Measurements from ENCODE around the gene STK24.
A peak's percentile ranks its signal among the peaks of the same experiment; 100 is the strongest.

STK24 gene

GRCh38 chr13:98582947-98583346 is 6.0 kb upstream of the STK24 start:
- H3K9me3 ChIP-seq (ENCODE audit: insufficient read depth, low read depth, low read length), result no peaks in the 10 kb centered on the region
- WGBS (ENCODE audit: extremely low coverage, insufficient coverage, insufficient read length), result no CpG with 5 or more reads among the region's 6 CpGs
- H2BK12ac ChIP-seq (ENCODE audit: low read length), result peak overlapping the region; percentile 61
- H3K79me1 ChIP-seq (ENCODE audit: low read length), result peaks cover 4% of the 10 kb centered on the region
- peaks cover 2% of the 10 kb centered on the region for H3K79me2 ChIP-seq (ENCODE audit: control insufficient read depth, insufficient read depth, low read length, poor library complexity)
- H3K36me3 ChIP-seq (ENCODE audit: control insufficient read depth in 1 of 2, insufficient read depth in 2 of 2, low read length in 2 of 2), result no peaks in the 10 kb centered on the region
- H4K12ac ChIP-seq (ENCODE audit: low read depth, low read length), result no peak overlapping the region
- H2BK120ac ChIP-seq (ENCODE audit: insufficient read depth, low read length, poor library complexity), result peak overlapping the region; percentile 40
- no peak overlapping the region for H3K4ac ChIP-seq (ENCODE audit: low read depth, low read length)
- no peak overlapping the region for H3K4me3 ChIP-seq (ENCODE audit: low read depth, low read length)
- H2AK5ac ChIP-seq (ENCODE audit: low read length), result no peak overlapping the region
- H2AFZ ChIP-seq (ENCODE audit: insufficient read depth, low read length, poor library complexity), result no peak overlapping the region
- H2BK5ac ChIP-seq (ENCODE audit: low read depth, low read length, poor library complexity), result peak overlapping the region; percentile 62
- H3K18ac ChIP-seq (ENCODE audit: low read length), result no peak overlapping the region
- H3K14ac ChIP-seq (ENCODE audit: low read length), result no peak overlapping the region
- no peaks in the 10 kb centered on the region for H3K27me3 ChIP-seq (ENCODE audit: insufficient read depth, low read length)
- H3K9ac ChIP-seq (ENCODE audit: low read length), result no peak overlapping the region
- no peak overlapping the region for H4K91ac ChIP-seq (ENCODE audit: low read depth, low read length)
- no peak overlapping the region for H4K8ac ChIP-seq (ENCODE audit: low read depth, low read length)
- H3K27ac ChIP-seq (ENCODE audit: low read depth, low read length), result peak overlapping the region; percentile 69
- peaks cover 14 to 16% of the 10 kb centered on the region in 2 experiments for H3K4me1 ChIP-seq (ENCODE audit: control insufficient read depth in 1 of 2, insufficient read depth in 2 of 2, low read length in 2 of 2)
- peak overlapping the region; percentile 11 for H3K4me2 ChIP-seq (ENCODE audit: low read length)
- peak; percentile 96 to 97 for DNase-seq
- H3K23ac ChIP-seq (ENCODE audit: low read length), result no peak overlapping the region

DNA sequence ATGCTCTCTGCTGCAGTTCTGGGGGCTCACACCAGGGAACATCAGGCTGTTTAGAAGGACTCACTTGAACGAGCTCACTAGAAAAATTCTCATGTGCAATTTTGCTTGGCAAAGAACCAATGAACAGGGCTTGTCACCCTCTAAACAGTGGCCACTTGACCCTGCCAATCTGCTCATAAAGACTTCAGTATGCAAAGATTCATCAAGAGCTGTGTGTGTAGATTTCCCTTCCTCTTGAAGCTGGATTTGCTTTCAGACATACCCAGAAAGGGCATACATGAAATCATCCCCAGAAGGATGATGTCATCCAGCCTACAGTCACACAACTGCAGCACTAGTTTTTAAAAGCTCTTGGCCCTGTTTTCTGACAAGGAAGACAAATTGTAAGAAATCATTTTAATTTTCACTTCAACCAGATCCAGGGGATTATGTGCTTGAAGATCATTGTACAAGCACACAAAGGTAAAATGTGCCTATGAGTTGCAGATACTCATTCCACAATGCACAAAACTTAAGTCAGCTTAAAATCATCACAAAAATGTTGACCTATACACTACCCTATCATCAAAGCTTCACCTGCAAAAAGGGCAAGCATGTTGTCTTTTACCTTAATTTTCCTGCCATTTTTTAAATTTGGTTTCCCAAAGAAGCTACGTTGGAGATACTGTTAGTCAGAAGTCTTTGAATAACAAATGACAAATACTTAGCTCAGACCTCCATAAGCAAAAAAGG is 5.2 kb upstream of the STK24 start:
- H3K9me3 ChIP-seq (ENCODE audit: insufficient read depth, low read depth, low read length), result no peaks in the 10 kb centered on the region
- no peak overlapping the region for H3K4ac ChIP-seq (ENCODE audit: low read depth, low read length)
- H2AFZ ChIP-seq (ENCODE audit: insufficient read depth, low read length, poor library complexity), result no peak overlapping the region
- H3K9ac ChIP-seq (ENCODE audit: low read length), result no peak overlapping the region
- H3K23ac ChIP-seq (ENCODE audit: low read length), result no peak overlapping the region
- peaks cover 6% of the 10 kb centered on the region for H3K79me2 ChIP-seq (ENCODE audit: control insufficient read depth, insufficient read depth, low read length, poor library complexity)
- H3K4me3 ChIP-seq (ENCODE audit: low read depth, low read length), result no peak overlapping the region
- no peak overlapping the region for H3K18ac ChIP-seq (ENCODE audit: low read length)
- H4K12ac ChIP-seq (ENCODE audit: low read depth, low read length), result no peak overlapping the region
- no CpG with 5 or more reads among the region's 2 CpGs for WGBS (ENCODE audit: extremely low coverage, insufficient coverage, insufficient read length)
- peak overlapping the region; percentile 9 for H3K4me2 ChIP-seq (ENCODE audit: low read length)
- H2BK5ac ChIP-seq (ENCODE audit: low read depth, low read length, poor library complexity), result peak overlapping the region; percentile 47
- peaks cover 20 to 21% of the 10 kb centered on the region in 2 experiments for H3K4me1 ChIP-seq (ENCODE audit: control insufficient read depth in 1 of 2, insufficient read depth in 2 of 2, low read length in 2 of 2)
- DNase-seq, result peak in 1 of 2 donors; percentile 69
- H2AK5ac ChIP-seq (ENCODE audit: low read length), result no peak overlapping the region
- no peaks in the 10 kb centered on the region for H3K27me3 ChIP-seq (ENCODE audit: insufficient read depth, low read length)
- no peak overlapping the region for H4K8ac ChIP-seq (ENCODE audit: low read depth, low read length)
- H3K14ac ChIP-seq (ENCODE audit: low read length), result no peak overlapping the region
- H2BK120ac ChIP-seq (ENCODE audit: insufficient read depth, low read length, poor library complexity), result no peak overlapping the region
- peak overlapping the region; percentile 66 for H3K27ac ChIP-seq (ENCODE audit: low read depth, low read length)
- peaks cover 11% of the 10 kb centered on the region for H3K79me1 ChIP-seq (ENCODE audit: low read length)
- H3K36me3 ChIP-seq (ENCODE audit: control insufficient read depth in 1 of 2, insufficient read depth in 2 of 2, low read length in 2 of 2), result no peaks in the 10 kb centered on the region
- peak overlapping the region; percentile 70 for H4K91ac ChIP-seq (ENCODE audit: low read depth, low read length)
- no peak overlapping the region for H2BK12ac ChIP-seq (ENCODE audit: low read length)

DNA sequence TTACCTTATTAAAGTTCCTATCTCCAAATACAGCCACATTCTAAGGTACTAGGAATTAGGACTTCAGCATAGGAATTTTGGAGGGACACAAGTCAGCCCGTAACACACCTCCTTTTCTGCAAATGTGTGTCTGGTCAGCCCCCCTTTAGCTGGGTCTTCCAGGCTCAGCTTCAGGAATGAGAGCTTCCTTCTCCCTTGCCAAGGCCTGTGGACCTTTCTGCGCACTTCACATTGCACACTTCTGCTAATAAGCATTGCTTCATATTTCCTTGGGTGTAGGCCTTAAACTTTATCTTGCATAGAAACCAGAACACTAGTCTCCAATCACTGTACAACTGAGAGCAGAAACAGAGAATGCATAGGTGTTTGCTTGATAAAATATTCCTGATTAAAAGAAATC is 4.5 kb upstream of the STK24 start:
- H3K23ac ChIP-seq (ENCODE audit: low read length), result no peak overlapping the region
- no peak overlapping the region for H3K27ac ChIP-seq (ENCODE audit: low read depth, low read length)
- H2BK12ac ChIP-seq (ENCODE audit: low read length), result peak overlapping the region; percentile 37
- H3K9ac ChIP-seq (ENCODE audit: low read length), result no peak overlapping the region
- H2BK5ac ChIP-seq (ENCODE audit: low read depth, low read length, poor library complexity), result no peak overlapping the region
- H2AFZ ChIP-seq (ENCODE audit: insufficient read depth, low read length, poor library complexity), result no peak overlapping the region
- no peak overlapping the region for H2AK5ac ChIP-seq (ENCODE audit: low read length)
- H3K4me3 ChIP-seq (ENCODE audit: low read depth, low read length), result no peak overlapping the region
- no peaks in the 10 kb centered on the region for H3K9me3 ChIP-seq (ENCODE audit: insufficient read depth, low read depth, low read length)
- H3K4ac ChIP-seq (ENCODE audit: low read depth, low read length), result no peak overlapping the region
- H4K8ac ChIP-seq (ENCODE audit: low read depth, low read length), result no peak overlapping the region
- H3K79me1 ChIP-seq (ENCODE audit: low read length), result peaks cover 13% of the 10 kb centered on the region
- H3K36me3 ChIP-seq (ENCODE audit: control insufficient read depth in 1 of 2, insufficient read depth in 2 of 2, low read length in 2 of 2), result no peaks in the 10 kb centered on the region
- peaks cover 9% of the 10 kb centered on the region for H3K79me2 ChIP-seq (ENCODE audit: control insufficient read depth, insufficient read depth, low read length, poor library complexity)
- no peak overlapping the region for H4K12ac ChIP-seq (ENCODE audit: low read depth, low read length)
- H3K14ac ChIP-seq (ENCODE audit: low read length), result no peak overlapping the region
- no peak overlapping the region for H4K91ac ChIP-seq (ENCODE audit: low read depth, low read length)
- H3K4me1 ChIP-seq (ENCODE audit: control insufficient read depth in 1 of 2, insufficient read depth in 2 of 2, low read length in 2 of 2), result peaks cover 20 to 21% of the 10 kb centered on the region in 2 experiments
- no peak overlapping the region for H2BK120ac ChIP-seq (ENCODE audit: insufficient read depth, low read length, poor library complexity)
- H3K18ac ChIP-seq (ENCODE audit: low read length), result no peak overlapping the region
- no peak overlapping the region for H3K4me2 ChIP-seq (ENCODE audit: low read length)
- no CpG with 5 or more reads among the region's 2 CpGs for WGBS (ENCODE audit: extremely low coverage, insufficient coverage, insufficient read length)
- H3K27me3 ChIP-seq (ENCODE audit: insufficient read depth, low read length), result no peaks in the 10 kb centered on the region
- DNase-seq, result no peak

- Histone ChIP-seq H3K9ac (ENCODE audit: low read length) (no peak overlapping the region), H3K36me3 (ENCODE audit: control insufficient read depth in 1 of 2, insufficient read depth in 2 of 2, low read length in 2 of 2) (no peaks in the 10 kb centered on the region), H3K27ac (ENCODE audit: low read depth, low read length) (no peak overlapping the region), H4K8ac (ENCODE audit: low read depth, low read length) (no peak overlapping the region), H3K4me1 (ENCODE audit: control insufficient read depth in 1 of 2, insufficient read depth in 2 of 2, low read length in 2 of 2) (peaks cover 20 to 21% of the 10 kb centered on the region in 2 experiments), H2AFZ (ENCODE audit: insufficient read depth, low read length, poor library complexity) (no peak overlapping the region), H4K12ac (ENCODE audit: low read depth, low read length) (no peak overlapping the region), H3K14ac (ENCODE audit: low read length) (no peak overlapping the region), H3K4me3 (ENCODE audit: low read depth, low read length) (no peak overlapping the region), H3K79me2 (ENCODE audit: control insufficient read depth, insufficient read depth, low read length, poor library complexity) (peaks cover 17% of the 10 kb centered on the region), H3K23ac (ENCODE audit: low read length) (no peak overlapping the region), H3K79me1 (ENCODE audit: low read length) (peaks cover 18% of the 10 kb centered on the region), H4K91ac (ENCODE audit: low read depth, low read length) (no peak overlapping the region), H3K4me2 (ENCODE audit: low read length) (no peak overlapping the region), H3K18ac (ENCODE audit: low read length) (no peak overlapping the region), H2BK5ac (ENCODE audit: low read depth, low read length, poor library complexity) (no peak overlapping the region), H2AK5ac (ENCODE audit: low read length) (no peak overlapping the region), H3K4ac (ENCODE audit: low read depth, low read length) (no peak overlapping the region), H2BK12ac (ENCODE audit: low read length) (no peak overlapping the region), H3K27me3 (ENCODE audit: insufficient read depth, low read length) (no peaks in the 10 kb centered on the region), H3K9me3 (ENCODE audit: insufficient read depth, low read depth, low read length) (no peaks in the 10 kb centered on the region), H2BK120ac (ENCODE audit: insufficient read depth, low read length, poor library complexity) (no peak overlapping the region)
- WGBS (ENCODE audit: extremely low coverage, insufficient coverage, insufficient read length), result no CpG with 5 or more reads among the region's 2 CpGs
- peak in 1 of 2 donors; percentile 62 for DNase-seq
Observed at GRCh38 chr13:98580420-98580819, 3.5 kb upstream of the STK24 start.
